H1 (cell line): Measurements from ENCODE around the gene SLC2A5. TPM values are rescaled to one million over a fixed set of nuclear protein-coding genes. Genes with fewer than 3 reads are reported as not detected.

ENCODE experiments used
- CTCF ChIA-PET: fragments of 300-600 bp; sonication (Branson Sonifier 250); formaldehyde crosslinking; loops from one replicate; lab custom pipeline; 2021; ENCODE audit not compliant: partially characterized antibody; lab: Charles Lee
- POLR2A ChIA-PET: fragments of 300-600 bp; sonication (Branson Sonifier 250); formaldehyde crosslinking; loops from one replicate; lab custom pipeline; 2021; ENCODE audit warnings: inconsistent platforms; ENCODE audit not compliant: partially characterized antibody; lab: Charles Lee
- DNase-seq, 2 experiments: peaks; one replicate each; pipeline versions ENCODE4 v3.0.0 to v3.0.0-alpha.2; 2010 to 2022; ENCODE audit warnings: low spot score in 2 of 2, low read depth in 1 of 2, mixed read lengths in 1 of 2
- FAIRE-seq: peaks from 2 replicates; lab custom pipeline; 2011; peaks lifted over from hg19 to GRCh38; lab: Jason Lieb, UNC
- H2AFZ ChIP-seq: 2 replicates; pipeline ENCODE4 v1.8.1; 2012; ENCODE audit warnings: low read length, inconsistent platforms
- H2AK5ac ChIP-seq: 2 replicates; pipeline ENCODE4 v1.6.1; 2013; ENCODE audit warnings: low read depth, low read length
- H2BK120ac ChIP-seq: replicated peaks from 2 replicates; pipeline ENCODE3; 2013; ENCODE audit warnings: low read depth, low read length, inconsistent platforms
- H2BK12ac ChIP-seq: 2 replicates; pipeline ENCODE4 v1.6.1; 2013; ENCODE audit warnings: low read depth, low read length
- H2BK15ac ChIP-seq: 2 replicates; pipeline ENCODE4 v1.6.1; 2013; ENCODE audit warnings: low read length
- H2BK20ac ChIP-seq: 2 replicates; pipeline ENCODE4 v1.6.1; 2013; ENCODE audit warnings: low read length
- H2BK5ac ChIP-seq: 2 replicates; pipeline ENCODE4 v1.6.1; 2013; ENCODE audit warnings: low read depth, low read length
- H3K14ac ChIP-seq: 2 replicates; pipeline ENCODE4 v1.6.1; 2013; ENCODE audit warnings: inconsistent platforms; ENCODE audit not compliant: insufficient read length
- H3K18ac ChIP-seq: 2 replicates; pipeline ENCODE4 v1.6.1; 2013; ENCODE audit warnings: low read length; ENCODE audit errors: extremely low read depth
- H3K23ac ChIP-seq: 2 replicates; pipeline ENCODE4 v1.6.1; 2013; ENCODE audit warnings: inconsistent platforms; ENCODE audit not compliant: insufficient read length
- H3K23me2 ChIP-seq: 2 replicates; pipeline ENCODE4 v1.6.1; 2013; ENCODE audit warnings: low read depth, low read length
- H3K27ac ChIP-seq: 2 replicates; pipeline ENCODE4 v1.6.1; 2011; ENCODE audit warnings: low read depth, low read length, inconsistent platforms
- H3K27me3 ChIP-seq, 4 experiments: replicated peaks in 1 of 4; 1 replicate in 1 of 4; 2 replicates in 3 of 4; pipeline versions ENCODE4 v1.6.1 to v1.8.1; 2011 to 2013; ENCODE audit warnings: low read length in 3 of 4, mild to moderate bottlenecking in 3 of 4, inconsistent platforms in 2 of 4, mixed read lengths in 2 of 4, moderate library complexity in 1 of 4; ENCODE audit not compliant: control insufficient read depth in 3 of 4, insufficient read depth in 3 of 4; ENCODE audit errors: extremely low read depth in 1 of 4
- H3K36me3 ChIP-seq, 4 experiments: 2 replicates each; pipeline versions ENCODE4 v1.6.1 to v1.8.1; 2011 to 2013; ENCODE audit warnings: mild to moderate bottlenecking in 4 of 4, low read length in 3 of 4, moderate library complexity in 2 of 4, control low read depth in 1 of 4, inconsistent platforms in 1 of 4; ENCODE audit not compliant: insufficient read depth in 4 of 4, control insufficient read depth in 2 of 4
- H3K4ac ChIP-seq: replicated peaks from 2 replicates; pipeline ENCODE3; 2013; ENCODE audit warnings: low read length, low read depth, mixed read lengths, inconsistent platforms; ENCODE audit not compliant: insufficient read length
- H3K4me1 ChIP-seq, 4 experiments: replicated peaks in 1 of 4; 1 replicate in 1 of 4; 2 replicates in 3 of 4; pipeline versions ENCODE4 v1.6.1 to v1.8.1; 2011 to 2013; ENCODE audit warnings: low read length in 3 of 4, inconsistent platforms in 2 of 4, mixed read lengths in 1 of 4; ENCODE audit not compliant: insufficient read depth in 4 of 4, control insufficient read depth in 3 of 4
- H3K4me2 ChIP-seq, 2 experiments: 2 replicates each; pipeline versions ENCODE4 v1.6.1 to v1.8.1; 2011 to 2013; ENCODE audit warnings: low read depth in 2 of 2, low read length in 2 of 2, control low read depth in 1 of 2, inconsistent platforms in 1 of 2, mild to moderate bottlenecking in 1 of 2; ENCODE audit not compliant: insufficient read depth in 1 of 2
- H3K4me3 ChIP-seq, 4 experiments: fragments of 200-600, 300-600 bp in 1 of 4; sonication (generic), shearing (Covaris generic), sonication (Bioruptor Twin) in 1 of 4; 2 replicates each; pipeline versions ENCODE4 v1.5.1 to v1.8.1; 2011 to 2016; ENCODE audit warnings: low read length in 4 of 4, low read depth in 3 of 4, control low read depth in 2 of 4, inconsistent platforms in 2 of 4, mild to moderate bottlenecking in 2 of 4, mixed read lengths in 1 of 4, moderate library complexity in 1 of 4; ENCODE audit not compliant: insufficient read depth in 2 of 4; ENCODE audit errors: extremely low read depth in 1 of 4
- H3K56ac ChIP-seq: replicated peaks from 2 replicates; pipeline ENCODE3; 2013; ENCODE audit warnings: low read depth, mild to moderate bottlenecking, mixed read lengths, low read length, inconsistent platforms; ENCODE audit not compliant: insufficient read length
- H3K79me1 ChIP-seq: 2 replicates; pipeline ENCODE4 v1.6.1; 2013; ENCODE audit warnings: low read depth, low read length, control low read depth
- H3K79me2 ChIP-seq, 2 experiments: 2 replicates each; pipeline versions ENCODE4 v1.6.1 to v1.8.1; 2012 to 2013; ENCODE audit warnings: low read length in 2 of 2, mild to moderate bottlenecking in 2 of 2, inconsistent platforms in 1 of 2; ENCODE audit not compliant: insufficient read depth in 2 of 2, control insufficient read depth in 1 of 2
- H3K9ac ChIP-seq, 4 experiments: replicated peaks in 1 of 4; 1 replicate in 1 of 4; 2 replicates in 3 of 4; pipeline versions ENCODE4 v1.6.1 to v1.8.1; 2011 to 2013; ENCODE audit warnings: low read depth in 3 of 4, low read length in 3 of 4, control low read depth in 2 of 4, mild to moderate bottlenecking in 2 of 4, moderate library complexity in 2 of 4, inconsistent platforms in 1 of 4; ENCODE audit errors: extremely low read depth in 1 of 4
- H3K9me3 ChIP-seq, 2 experiments: 2 replicates each; pipeline versions ENCODE4 v1.6.1 to v1.8.1; 2012 to 2013; ENCODE audit warnings: mild to moderate bottlenecking in 2 of 2, moderate library complexity in 2 of 2, control low read depth in 1 of 2, inconsistent platforms in 1 of 2, low read depth in 1 of 2, low read length in 1 of 2, mixed read lengths in 1 of 2; ENCODE audit not compliant: insufficient read depth in 2 of 2
- H4K20me1 ChIP-seq, 2 experiments: replicated peaks in 1 of 2; 2 replicates each; pipeline versions ENCODE3 to v1.8.1; 2011 to 2013; ENCODE audit warnings: inconsistent platforms in 2 of 2, low read length in 2 of 2, mild to moderate bottlenecking in 1 of 2; ENCODE audit not compliant: insufficient read depth in 2 of 2, control insufficient read depth in 1 of 2
- H4K5ac ChIP-seq: 2 replicates; pipeline ENCODE4 v1.6.1; 2013; ENCODE audit warnings: low read length, low read depth, mixed read lengths, inconsistent platforms; ENCODE audit not compliant: insufficient read length
- H4K8ac ChIP-seq: 2 replicates; pipeline ENCODE4 v1.8.0; 2013; ENCODE audit warnings: mild to moderate bottlenecking, moderate library complexity, low read length, inconsistent platforms; ENCODE audit not compliant: insufficient read depth; ENCODE audit errors: extremely low read depth
- H4K91ac ChIP-seq: replicated peaks from 2 replicates; pipeline ENCODE3; 2013; ENCODE audit warnings: low read length, mixed read lengths, inconsistent platforms; ENCODE audit not compliant: insufficient read length
- BRCA1 ChIP-seq: IDR thresholded peaks from 2 replicates; pipeline ENCODE4 v1.6.1; 2012; ENCODE audit warnings: low read depth, low read length, improper control_type of control experiment
- CHD2 ChIP-seq: IDR thresholded peaks from 2 replicates; pipeline ENCODE4 v1.6.1; 2012; ENCODE audit warnings: low read length, improper control_type of control experiment
- EP300 ChIP-seq, 2 experiments: IDR thresholded peaks; 1 replicate in 1 of 2; 2 replicates in 1 of 2; pipeline ENCODE4 v1.6.1; 2011 to 2012; ENCODE audit warnings: low read depth in 2 of 2, low read length in 2 of 2, mild to moderate bottlenecking in 2 of 2, borderline replicate concordance in 1 of 2, inconsistent platforms in 1 of 2, moderate library complexity in 1 of 2
- MAFK ChIP-seq: IDR thresholded peaks from 2 replicates; pipeline ENCODE4 v1.6.1; 2012; ENCODE audit warnings: low read depth, mild to moderate bottlenecking, improper control_type of control experiment, low read length
- POLR2A ChIP-seq, 2 experiments: IDR thresholded peaks; 1 replicate in 1 of 2; 2 replicates in 1 of 2; pipeline ENCODE4 v1.6.1; 2011; ENCODE audit warnings: low read depth in 2 of 2, low read length in 2 of 2, mild to moderate bottlenecking in 2 of 2; ENCODE audit errors: control extremely low read depth in 1 of 2
- RBBP5 ChIP-seq: IDR thresholded peaks from 2 replicates; pipeline ENCODE4 v1.7.1; 2012; ENCODE audit warnings: low read depth, mild to moderate bottlenecking, inconsistent platforms, low read length, moderate library complexity, borderline replicate concordance
- SP1 ChIP-seq: IDR thresholded peaks from 2 replicates; pipeline ENCODE4 v1.6.1; 2011; ENCODE audit warnings: low read depth, low read length
- TAF1 ChIP-seq: IDR thresholded peaks from 2 replicates; pipeline ENCODE4 v1.6.1; 2011; ENCODE audit warnings: mild to moderate bottlenecking, low read depth, low read length
- WGBS, 2 experiments: shearing (Covaris generic) in 1 of 2; methylation state at CpG; one replicate each; pipeline versions ENCODE4 v1.1.6 to v1.1.7; 2013 to 2015; ENCODE audit warnings: low lambda C conversion rate in 2 of 2, mixed read lengths in 2 of 2, inconsistent platforms in 1 of 2, low coverage in 1 of 2, missing lambda C conversion rate in 1 of 2; ENCODE audit not compliant: insufficient replicate concordance in 2 of 2, insufficient coverage in 1 of 2, insufficient read length in 1 of 2; ENCODE audit errors: extremely low coverage in 1 of 2, missing lambda C conversion rate in 1 of 2; 5-methylcytosine and 5-hydroxymethylcytosine counted together
- polyA plus RNA-seq, 7 experiments: library from polyadenylated mRNA; depleted of rRNA in 3 of 7; stranded (reverse) in 5 of 7; unstranded in 2 of 7; fragments of >200 nt in 5 of 7; fragments of 200-250 nt in 2 of 7; gene quantifications; 1 replicate in 5 of 7; 2 replicates in 1 of 7; 4 replicates in 1 of 7; pipeline versions ENCODE4 v1.2.1 to v1.2.3, GENCODE V29; 2011 to 2013; ENCODE audit warnings: missing spikeins in 2 of 7, mixed read lengths in 2 of 7
- total RNA-seq: library from RNA; stranded (reverse); fragmentation: NEBNext Ultra II Directional; extraction: Animal tissue kit (Norgen Biotek cat#: 25700); gene quantifications from 2 replicates; pipeline ENCODE4 v1.2.1, GENCODE V29; 2021
- TF ChIP-seq, protein P1 (sequence below): IDR thresholded peaks from 2 replicates; pipeline ENCODE4 v1.6.1; 2012; ENCODE audit warnings: inconsistent platforms
- TF ChIP-seq, protein P2 (sequence below): IDR thresholded peaks from 2 replicates; pipeline ENCODE4 v1.6.1; 2012; ENCODE audit warnings: low read length, inconsistent platforms

SLC2A5 gene
- total and polyA plus RNA-seq, 2 of the 8 experiments (the other 6 are each of a cell fraction or from before 2014, with no cell fraction given) = 0.12 TPM; not detected in 1

GRCh38 chr1:9004700-9005394, 64.6 kb downstream of the SLC2A5 start:
- Histone ChIP-seq H3K9ac (no peak overlapping the region), H3K18ac (no peak overlapping the region), H2AK5ac (no peak overlapping the region), H3K9me3 (no peaks in the 10 kb centered on the region), H4K8ac (peak overlapping the region; percentile 26; the same call in 1 of the 2 replicates), H3K36me3 (no peaks in the 10 kb centered on the region), H3K4me3 (no peak overlapping the region), H3K4ac (no peak overlapping the region), H3K79me1 (no peaks in the 10 kb centered on the region), H4K91ac (no peak overlapping the region), H4K20me1 (no peaks in the 10 kb centered on the region), H3K27me3 (no peaks in the 10 kb centered on the region), H3K4me2 (no peak overlapping the region), H2BK12ac (no peak overlapping the region), H3K4me1 (peaks cover 0 to 2% (median 0%) of the 10 kb centered on the region in 4 experiments; a peak in 1 of 7 replicates), H2AFZ (peak overlapping the region; percentile 83; the same call in 1 of the 2 replicates), H2BK120ac (no peak overlapping the region), H3K14ac (no peak overlapping the region), H4K5ac (no peak overlapping the region), H3K79me2 (no peaks in the 10 kb centered on the region), H2BK5ac (no peak overlapping the region), H3K56ac (no peak overlapping the region), H2BK20ac (no peak overlapping the region), H3K27ac (no peak overlapping the region), H3K23me2 (no peaks in the 10 kb centered on the region), H2BK15ac (no peak overlapping the region), H3K23ac (no peak overlapping the region)
- WGBS, 2 experiments = 45% methylated on average over 22 of the region's 22 CpGs; no CpG with 5 or more reads in 1 of the 2 experiments
- peak; percentile 53 to 97 for DNase-seq
- FAIRE-seq = no peak
- POLR2A ChIA-PET = interaction anchor here (0.9 to 2.5 kb wide), 7 partner anchors 19 to 149 kb away, joined by 3 to 11 read pairs (median 3); no protein-coding TSS in a partner anchor
- CTCF ChIA-PET = interaction anchor here (0.5 to 10.9 kb wide), 75 partner anchors 10 to 577 kb away, joined by 3 to 156 read pairs (median 4); partner anchors contain the start of gene SLC2A7
- TF ChIP-seq TAF1 (no peak), CHD2 (no peak), MAFK (no peak), BRCA1 (no peak), POLR2A (IDR thresholded peaks at IDR 0.05; ENCODE audit: control extremely low read depth in 1 of 2, low read depth in 2 of 2, low read length in 2 of 2) (no peak), EP300 (IDR thresholded peaks at IDR 0.05; ENCODE audit: borderline replicate concordance in 1 of 2, low read depth in 2 of 2, low read length in 2 of 2) (no peak), SP1 (no peak), RBBP5 (no peak)
- TF ChIP-seq, protein P1, sequence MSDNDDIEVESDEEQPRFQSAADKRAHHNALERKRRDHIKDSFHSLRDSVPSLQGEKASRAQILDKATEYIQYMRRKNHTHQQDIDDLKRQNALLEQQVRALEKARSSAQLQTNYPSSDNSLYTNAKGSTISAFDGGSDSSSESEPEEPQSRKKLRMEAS = no peak
- TF ChIP-seq, protein P2, sequence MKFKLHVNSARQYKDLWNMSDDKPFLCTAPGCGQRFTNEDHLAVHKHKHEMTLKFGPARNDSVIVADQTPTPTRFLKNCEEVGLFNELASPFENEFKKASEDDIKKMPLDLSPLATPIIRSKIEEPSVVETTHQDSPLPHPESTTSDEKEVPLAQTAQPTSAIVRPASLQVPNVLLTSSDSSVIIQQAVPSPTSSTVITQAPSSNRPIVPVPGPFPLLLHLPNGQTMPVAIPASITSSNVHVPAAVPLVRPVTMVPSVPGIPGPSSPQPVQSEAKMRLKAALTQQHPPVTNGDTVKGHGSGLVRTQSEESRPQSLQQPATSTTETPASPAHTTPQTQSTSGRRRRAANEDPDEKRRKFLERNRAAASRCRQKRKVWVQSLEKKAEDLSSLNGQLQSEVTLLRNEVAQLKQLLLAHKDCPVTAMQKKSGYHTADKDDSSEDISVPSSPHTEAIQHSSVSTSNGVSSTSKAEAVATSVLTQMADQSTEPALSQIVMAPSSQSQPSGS = peak; percentile 65; the same call in 1 of the 2 replicates
